HFF-Myc (cell line): Measurements from ENCODE around the gene STK11IP.

Source experiments
- DNase-seq: peaks from one replicate; pipeline ENCODE4 v3.0.0-alpha.2; 2011; ENCODE audit warnings: low read depth; ENCODE audit errors: extremely low read depth
- H3K4me3 ChIP-seq: replicated peaks from 2 replicates; pipeline ENCODE4 v1.5.1; 2011; ENCODE audit warnings: low read depth, mild to moderate bottlenecking, control low read depth, low read length
- TF ChIP-seq, protein P1 (sequence below): IDR thresholded peaks from 2 replicates; pipeline ENCODE4 v1.5.1; 2012; ENCODE audit warnings: mild to moderate bottlenecking, low read depth, low read length, control low read depth; ENCODE audit errors: missing control alignments

STK11IP gene

DNA sequence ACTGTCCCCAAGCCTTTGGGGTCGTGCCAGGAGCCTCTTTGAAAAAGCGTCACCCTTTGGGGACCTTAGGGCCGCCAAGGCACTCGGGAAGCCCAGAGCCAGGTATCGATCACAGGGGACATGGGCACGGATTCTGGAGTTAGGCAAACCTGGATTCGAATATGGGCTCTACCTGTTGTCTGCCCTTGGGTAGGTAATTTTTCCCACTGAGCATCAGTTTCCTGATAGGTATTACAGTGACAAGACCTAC, 44.6 kb upstream of the STK11IP start:
- H3K4me3 ChIP-seq, result peak overlapping the region; percentile 44
- DNase-seq, result no peak
- TF ChIP-seq, protein P1, sequence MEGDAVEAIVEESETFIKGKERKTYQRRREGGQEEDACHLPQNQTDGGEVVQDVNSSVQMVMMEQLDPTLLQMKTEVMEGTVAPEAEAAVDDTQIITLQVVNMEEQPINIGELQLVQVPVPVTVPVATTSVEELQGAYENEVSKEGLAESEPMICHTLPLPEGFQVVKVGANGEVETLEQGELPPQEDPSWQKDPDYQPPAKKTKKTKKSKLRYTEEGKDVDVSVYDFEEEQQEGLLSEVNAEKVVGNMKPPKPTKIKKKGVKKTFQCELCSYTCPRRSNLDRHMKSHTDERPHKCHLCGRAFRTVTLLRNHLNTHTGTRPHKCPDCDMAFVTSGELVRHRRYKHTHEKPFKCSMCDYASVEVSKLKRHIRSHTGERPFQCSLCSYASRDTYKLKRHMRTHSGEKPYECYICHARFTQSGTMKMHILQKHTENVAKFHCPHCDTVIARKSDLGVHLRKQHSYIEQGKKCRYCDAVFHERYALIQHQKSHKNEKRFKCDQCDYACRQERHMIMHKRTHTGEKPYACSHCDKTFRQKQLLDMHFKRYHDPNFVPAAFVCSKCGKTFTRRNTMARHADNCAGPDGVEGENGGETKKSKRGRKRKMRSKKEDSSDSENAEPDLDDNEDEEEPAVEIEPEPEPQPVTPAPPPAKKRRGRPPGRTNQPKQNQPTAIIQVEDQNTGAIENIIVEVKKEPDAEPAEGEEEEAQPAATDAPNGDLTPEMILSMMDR, result no peak

DNA sequence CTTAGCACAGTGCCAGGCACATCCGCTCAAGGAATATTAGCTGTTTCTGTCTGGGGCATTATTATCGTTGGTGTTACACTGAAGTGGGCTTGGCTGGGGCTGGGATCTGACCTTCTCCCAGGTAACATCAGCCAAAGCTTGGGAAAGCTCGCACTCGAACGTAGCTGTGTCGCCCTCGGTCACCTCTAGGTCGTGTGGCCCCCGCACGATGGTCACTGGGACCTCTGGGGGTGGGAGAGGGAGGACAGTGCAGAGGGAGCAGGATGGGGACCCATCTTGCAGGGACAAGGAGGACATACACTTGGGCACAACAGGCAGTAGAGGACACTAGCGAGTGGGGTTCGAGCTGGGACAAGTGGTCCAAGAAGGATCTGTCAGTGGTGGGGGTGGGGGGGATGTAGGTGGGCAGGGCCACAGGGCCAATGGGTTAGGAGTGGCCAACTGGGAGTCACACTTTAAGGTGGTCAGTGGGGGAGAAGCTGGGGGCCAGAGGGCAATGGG, 44.1 kb upstream of the STK11IP start:
- DNase-seq, result no peak
- H3K4me3 ChIP-seq, result no peak overlapping the region

DNA sequence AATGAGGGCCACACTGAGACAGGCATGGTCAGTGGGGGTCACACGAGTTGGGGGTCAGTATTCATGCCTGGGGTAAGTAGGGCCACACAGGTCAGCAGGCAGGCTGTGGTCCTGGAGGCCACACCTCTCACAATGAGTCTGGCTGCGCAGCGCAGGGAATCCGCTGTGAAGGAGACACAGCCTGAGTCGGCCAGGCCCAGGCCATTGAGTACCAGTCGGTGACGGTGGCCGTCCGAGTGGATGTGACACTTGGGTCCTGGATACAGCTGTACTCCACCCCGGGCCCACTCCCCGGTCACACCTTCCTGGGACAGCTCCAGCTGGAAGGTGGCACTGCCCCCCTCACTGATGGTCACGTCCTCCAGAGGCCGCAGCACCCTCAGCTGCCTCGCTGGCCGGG, 43.3 kb upstream of the STK11IP start:
- H3K4me3 ChIP-seq, result no peak overlapping the region
- TF ChIP-seq, protein P1, result no peak
- DNase-seq, result no peak

More for the DNA sequence above, 44.1 kb upstream of the STK11IP start:
- TF ChIP-seq, protein P1, result no peak

DNA sequence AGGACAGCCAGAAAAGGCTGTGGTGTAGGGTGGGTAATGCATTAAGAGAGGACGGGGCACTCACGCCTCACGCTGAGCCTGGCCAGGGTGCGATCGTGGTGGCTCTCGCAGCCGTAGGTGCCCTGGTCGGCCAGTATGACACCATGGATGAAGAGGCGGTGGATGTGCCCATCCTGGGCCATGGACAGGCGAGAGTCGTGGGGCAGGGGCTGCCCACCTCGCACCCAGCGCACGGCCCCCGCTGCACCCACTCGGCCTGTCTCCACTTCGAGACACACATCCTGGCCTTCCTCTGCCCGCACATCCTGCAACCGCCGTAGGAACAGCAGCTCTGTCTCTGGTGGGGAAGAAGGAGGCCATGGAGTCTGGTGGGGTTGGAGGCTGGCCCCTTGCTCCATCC, 41.7 kb upstream of the STK11IP start:
- DNase-seq, result no peak
- H3K4me3 ChIP-seq, result no peak overlapping the region
- TF ChIP-seq, protein P1, result no peak

DNA sequence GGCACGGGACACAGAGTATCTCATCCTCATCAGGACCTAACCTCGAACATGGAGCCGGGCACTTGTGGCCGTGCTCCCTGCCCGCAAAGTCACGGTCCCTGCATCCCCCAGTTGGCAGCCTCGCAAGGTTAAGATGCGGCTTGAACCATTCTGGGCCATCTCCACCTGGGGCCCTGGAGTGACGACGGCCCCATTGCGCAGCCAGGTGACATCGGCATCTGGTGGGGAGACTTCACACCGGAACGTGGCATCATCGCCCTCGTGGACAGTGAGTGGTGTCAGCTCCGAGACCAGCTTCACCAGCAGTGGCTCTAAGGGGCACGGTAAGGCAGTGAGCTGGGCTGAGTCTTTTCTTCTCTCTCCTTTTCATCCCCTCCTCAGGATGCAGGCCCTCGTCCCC, 41.2 kb upstream of the STK11IP start:
- no peak overlapping the region for H3K4me3 ChIP-seq
- no peak for DNase-seq
- TF ChIP-seq, protein P1, result no peak

DNA sequence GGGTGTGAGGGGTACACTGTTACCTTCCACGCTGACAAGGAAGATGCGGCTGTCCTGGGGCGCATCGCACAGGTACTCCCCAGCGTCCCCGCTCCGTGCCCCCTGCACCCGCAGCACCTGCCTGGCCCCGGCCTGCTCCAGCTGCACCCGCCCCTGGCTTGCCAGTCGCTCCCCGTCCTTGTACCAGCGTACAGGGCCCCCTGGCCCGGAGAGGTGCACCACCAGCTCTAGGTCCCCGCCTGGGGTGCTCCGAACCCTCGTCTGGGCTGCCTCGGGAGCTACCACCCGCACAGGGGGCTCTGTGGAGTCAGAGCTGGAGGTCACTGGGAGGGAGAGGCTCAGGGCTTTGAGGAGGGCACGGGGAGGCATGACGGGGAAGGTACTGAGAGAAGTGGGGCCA, 40.3 kb upstream of the STK11IP start:
- H3K4me3 ChIP-seq, result no peak overlapping the region
- TF ChIP-seq, protein P1, result no peak
- no peak for DNase-seq

DNA sequence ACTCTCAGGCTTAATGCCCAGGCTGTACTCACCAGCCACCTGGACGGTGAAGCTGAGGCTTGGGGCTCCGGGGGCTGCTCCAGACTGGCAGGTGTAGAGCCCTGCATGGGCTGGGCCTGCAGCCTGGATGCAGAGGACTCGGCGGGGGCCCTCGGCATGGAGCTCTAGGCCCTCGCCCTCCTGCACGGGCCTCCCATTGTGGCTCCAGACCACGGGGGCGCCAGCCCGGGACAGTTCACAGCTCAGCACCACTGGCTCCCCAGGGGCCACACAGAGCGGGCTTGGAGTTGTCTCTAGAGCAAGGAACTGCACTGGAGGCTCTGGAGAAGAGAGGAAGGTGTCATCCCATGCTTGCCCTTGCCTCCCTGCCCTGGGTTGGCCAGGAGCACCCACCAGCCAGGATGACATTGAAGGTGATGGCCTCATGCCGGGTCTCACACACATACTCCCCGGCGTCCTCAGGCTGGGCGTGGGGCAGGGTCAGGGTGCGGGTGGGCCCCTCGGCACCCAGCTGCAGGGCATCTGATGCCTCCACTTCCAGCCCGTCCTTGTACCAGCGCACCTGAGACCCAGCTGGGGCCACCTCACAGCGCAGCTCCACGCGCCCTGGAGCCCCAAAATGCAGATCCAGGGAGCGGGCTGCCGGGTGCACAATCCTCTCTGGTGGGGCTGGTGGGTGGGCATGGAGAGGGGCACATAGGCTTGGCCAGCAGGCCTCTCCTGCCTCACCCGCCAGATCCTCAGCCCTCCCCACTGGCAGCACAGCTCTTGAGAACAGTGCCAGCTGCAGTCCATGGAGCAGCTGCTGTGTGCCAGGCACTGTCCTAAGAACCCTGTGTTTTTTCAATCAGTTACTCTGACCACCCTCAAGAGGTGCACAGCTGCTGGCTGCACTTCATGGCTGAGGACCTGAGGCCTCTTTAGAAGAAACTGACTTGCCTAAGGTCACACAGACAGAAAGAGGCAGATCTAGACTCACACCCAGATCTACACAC, 39.6 kb upstream of the STK11IP start:
- TF ChIP-seq, protein P1, result no peak
- H3K4me3 ChIP-seq, result no peak overlapping the region
- no peak for DNase-seq
